HG03045 (cell line): ENCODE data around the gene TMPRSS9.

Experiments used
- ATAC-seq: cut with Tn5 transposase; IDR thresholded peaks from one replicate; pipeline ENCODE4 v1.9.1; 2021; ENCODE audit warnings: mild to moderate bottlenecking, moderate library complexity; ENCODE audit not compliant: unreplicated experiment

TMPRSS9 gene

GRCh38 chr19:2358548-2359173, 1.4 kb upstream of the TMPRSS9 start:
- no peak for ATAC-seq

GRCh38 chr19:2360833-2361232, 768 bp downstream of the TMPRSS9 start:
- ATAC-seq = no peak

DNA sequence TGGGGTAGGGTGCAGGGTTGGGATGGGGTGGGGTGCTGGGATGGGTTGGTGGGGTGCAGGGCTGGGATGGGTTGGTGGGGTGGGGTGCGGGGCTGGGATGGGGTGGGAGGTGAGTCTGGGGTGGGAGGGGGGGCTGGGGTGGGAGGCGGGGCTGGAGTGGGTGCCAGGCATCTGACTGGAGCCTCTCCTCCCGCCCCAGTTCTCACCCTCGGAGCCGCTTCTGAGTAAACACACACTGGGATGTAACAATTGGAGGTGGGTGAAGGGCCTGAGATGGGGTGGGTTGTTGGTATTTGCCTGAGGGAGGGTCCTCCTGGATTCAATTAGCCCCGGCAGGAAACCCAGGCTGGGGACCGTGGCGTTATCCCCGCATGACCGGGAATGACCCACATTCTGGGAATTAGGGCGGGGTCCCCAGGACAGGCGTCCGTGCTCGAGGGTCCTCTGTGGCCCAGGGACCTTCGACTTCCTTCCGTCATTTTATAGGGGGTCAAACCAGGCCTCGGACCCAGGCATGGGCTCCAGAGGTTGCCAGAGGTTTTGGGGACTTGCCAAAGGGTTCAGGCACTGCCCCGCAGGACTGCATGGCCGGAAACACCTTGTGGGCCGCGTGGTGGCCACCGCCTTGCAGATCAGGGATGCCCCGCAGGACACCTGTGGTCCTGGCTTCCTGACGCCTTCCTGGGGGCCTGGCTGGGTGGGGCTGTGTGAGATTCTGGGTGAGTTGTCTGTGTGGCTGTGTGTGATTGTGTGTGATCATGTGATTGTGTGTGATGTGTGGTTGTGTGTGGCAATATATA, 1.4 kb downstream of the TMPRSS9 start:
- ATAC-seq = no peak

GRCh38 chr19:2362046-2362969, 2.2 kb downstream of the TMPRSS9 start:
- ATAC-seq = no peak

- ATAC-seq = no peak
These were observed 2.9 kb downstream of the TMPRSS9 start for GRCh38 chr19:2362970-2363300.

- ATAC-seq = no peak
These were observed 3.4 kb downstream of the TMPRSS9 start for GRCh38 chr19:2363419-2363818.

GRCh38 chr19:2365201-2365970, 5.3 kb downstream of the TMPRSS9 start:
- ATAC-seq = no peak

- no peak for ATAC-seq
These were observed 11.6 kb downstream of the TMPRSS9 start for GRCh38 chr19:2371656-2372055.

- no peak for ATAC-seq
These were observed 12.1 kb downstream of the TMPRSS9 start for GRCh38 chr19:2372076-2372612.

- ATAC-seq = no peak
These were observed 14.7 kb downstream of the TMPRSS9 start for GRCh38 chr19:2374808-2375207.

DNA sequence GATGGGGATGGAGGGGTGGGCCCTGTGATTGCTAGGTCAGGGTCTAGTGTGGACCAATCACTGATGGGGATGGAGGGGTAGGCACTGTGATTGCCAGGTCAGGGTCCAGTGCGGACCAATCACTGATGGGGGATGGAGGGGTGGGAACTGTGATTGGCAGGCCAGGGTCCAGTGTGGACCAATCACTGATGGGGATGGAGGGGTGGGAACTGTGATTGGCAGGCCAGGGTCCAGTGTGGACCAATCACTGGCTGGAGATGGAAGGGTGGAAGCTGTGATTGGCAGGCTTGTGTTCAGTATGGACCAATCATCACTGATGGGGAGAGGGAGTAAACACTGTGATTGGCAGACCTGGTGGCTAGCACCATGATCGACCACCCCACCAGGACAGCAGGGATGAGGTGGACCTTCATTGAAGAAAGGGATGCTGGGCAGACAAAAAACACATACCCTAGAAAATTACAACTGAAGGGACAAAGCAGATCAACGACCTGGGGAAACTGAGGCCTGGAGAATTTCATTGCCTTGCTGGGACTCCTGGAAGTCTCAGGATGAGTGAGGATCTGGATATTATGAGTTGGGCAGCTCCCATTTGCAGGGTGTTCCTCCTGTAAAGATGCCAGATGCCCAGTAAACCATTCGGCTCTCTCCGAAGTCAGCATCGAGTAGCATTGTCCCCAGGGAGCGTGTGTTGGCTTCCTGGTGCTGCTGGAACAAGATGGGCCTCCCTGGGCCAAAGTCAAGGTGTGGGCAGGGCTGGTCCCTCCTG, 15.5 kb downstream of the TMPRSS9 start:
- ATAC-seq = no peak

GRCh38 chr19:2376784-2377519, 16.9 kb downstream of the TMPRSS9 start:
- no peak for ATAC-seq

GRCh38 chr19:2380567-2380966, 20.5 kb downstream of the TMPRSS9 start:
- ATAC-seq = no peak

- no peak for ATAC-seq
These were observed 21.2 kb downstream of the TMPRSS9 start for GRCh38 chr19:2381148-2381820.

DNA sequence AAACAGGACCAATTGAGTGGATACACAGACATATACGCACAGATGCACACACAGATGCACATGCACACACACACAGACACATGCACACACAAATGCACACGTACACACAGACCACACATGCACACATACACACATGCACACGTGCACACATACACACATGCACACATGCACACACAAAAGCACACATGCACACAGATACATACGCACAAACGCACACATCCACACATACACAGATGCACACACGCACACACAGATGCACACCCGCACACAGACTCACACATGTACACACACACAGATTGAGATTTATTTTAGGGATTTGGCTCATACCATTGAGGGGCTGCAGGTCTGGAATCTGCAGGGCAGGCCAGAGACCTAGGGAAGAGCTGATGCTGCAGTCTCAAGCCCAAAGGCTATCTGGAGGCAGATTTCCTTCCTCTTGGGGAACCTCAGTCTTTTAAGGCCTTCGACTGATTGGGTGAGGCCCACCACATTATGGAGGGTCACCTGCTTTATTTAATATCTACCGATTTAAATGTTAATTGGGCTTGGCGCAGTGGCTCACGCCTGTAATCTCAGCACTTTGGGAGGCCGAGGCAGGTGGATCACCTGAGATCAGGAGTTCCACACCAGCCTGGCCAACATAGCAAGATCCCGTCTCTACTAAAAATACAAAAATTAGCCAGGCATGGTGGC, 22.6 kb downstream of the TMPRSS9 start:
- ATAC-seq = no peak

GRCh38 chr19:2385053-2385721, 25.1 kb downstream of the TMPRSS9 start:
- ATAC-seq = no peak
